Measurements from ENCODE around the gene CEP43.
"Not testable (repeated sequence)": the region's sequence is repeated elsewhere in the genome, so short reads cannot be mapped to it uniquely, and the experiment has no call there.

CEP43 gene, protein sequence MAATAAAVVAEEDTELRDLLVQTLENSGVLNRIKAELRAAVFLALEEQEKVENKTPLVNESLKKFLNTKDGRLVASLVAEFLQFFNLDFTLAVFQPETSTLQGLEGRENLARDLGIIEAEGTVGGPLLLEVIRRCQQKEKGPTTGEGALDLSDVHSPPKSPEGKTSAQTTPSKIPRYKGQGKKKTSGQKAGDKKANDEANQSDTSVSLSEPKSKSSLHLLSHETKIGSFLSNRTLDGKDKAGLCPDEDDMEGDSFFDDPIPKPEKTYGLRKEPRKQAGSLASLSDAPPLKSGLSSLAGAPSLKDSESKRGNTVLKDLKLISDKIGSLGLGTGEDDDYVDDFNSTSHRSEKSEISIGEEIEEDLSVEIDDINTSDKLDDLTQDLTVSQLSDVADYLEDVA

DNA sequence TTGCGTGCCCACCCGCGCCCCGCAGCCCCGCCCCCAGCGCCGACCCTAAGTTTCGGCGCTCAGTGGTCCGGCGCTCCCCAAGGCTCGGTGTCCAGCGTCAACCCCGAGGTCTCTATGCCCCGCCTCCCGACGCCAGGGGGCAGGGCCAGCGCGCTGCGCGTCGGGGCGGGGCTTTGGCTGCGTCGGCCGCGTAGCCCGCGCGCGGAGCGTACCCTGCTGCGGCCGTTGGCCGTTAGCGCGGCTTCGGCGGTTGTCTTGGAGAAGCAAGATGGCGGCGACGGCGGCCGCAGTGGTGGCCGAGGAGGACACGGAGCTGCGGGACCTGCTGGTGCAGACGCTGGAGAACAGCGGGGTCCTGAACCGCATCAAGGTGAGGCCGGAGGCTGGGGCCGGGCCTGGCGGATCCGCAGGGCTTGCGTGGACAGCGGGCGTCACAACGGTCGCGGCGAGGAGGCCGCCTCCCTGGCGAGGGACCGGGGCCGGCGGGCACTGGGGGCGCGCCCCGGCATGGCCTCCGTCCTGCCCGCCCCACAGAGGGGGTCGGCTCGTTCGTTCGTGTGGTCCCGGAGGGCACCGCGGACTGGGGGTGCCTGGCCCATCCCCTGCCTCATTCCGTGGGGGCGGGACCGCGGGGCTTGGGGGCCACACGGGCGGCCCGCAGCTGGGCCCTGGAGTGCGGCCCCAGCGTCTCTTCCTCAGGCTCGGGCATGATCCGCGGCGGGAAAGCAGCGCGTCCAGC, at the start of gene CEP43:
TSS of gene CEP43 (plus strand) at position 253 of the 739 bp plus-strand sequence. CDS start at position 269, 16 bp downstream.
- in situ Hi-C loops (cut with HindIII; ENCODE audit: low pct_ligation_motif_present, low pct_unique_long_range_greater_than_20kb, low sequenced_read_pairs): no loop called here
- DNase-seq: peak; percentile 27

DNA sequence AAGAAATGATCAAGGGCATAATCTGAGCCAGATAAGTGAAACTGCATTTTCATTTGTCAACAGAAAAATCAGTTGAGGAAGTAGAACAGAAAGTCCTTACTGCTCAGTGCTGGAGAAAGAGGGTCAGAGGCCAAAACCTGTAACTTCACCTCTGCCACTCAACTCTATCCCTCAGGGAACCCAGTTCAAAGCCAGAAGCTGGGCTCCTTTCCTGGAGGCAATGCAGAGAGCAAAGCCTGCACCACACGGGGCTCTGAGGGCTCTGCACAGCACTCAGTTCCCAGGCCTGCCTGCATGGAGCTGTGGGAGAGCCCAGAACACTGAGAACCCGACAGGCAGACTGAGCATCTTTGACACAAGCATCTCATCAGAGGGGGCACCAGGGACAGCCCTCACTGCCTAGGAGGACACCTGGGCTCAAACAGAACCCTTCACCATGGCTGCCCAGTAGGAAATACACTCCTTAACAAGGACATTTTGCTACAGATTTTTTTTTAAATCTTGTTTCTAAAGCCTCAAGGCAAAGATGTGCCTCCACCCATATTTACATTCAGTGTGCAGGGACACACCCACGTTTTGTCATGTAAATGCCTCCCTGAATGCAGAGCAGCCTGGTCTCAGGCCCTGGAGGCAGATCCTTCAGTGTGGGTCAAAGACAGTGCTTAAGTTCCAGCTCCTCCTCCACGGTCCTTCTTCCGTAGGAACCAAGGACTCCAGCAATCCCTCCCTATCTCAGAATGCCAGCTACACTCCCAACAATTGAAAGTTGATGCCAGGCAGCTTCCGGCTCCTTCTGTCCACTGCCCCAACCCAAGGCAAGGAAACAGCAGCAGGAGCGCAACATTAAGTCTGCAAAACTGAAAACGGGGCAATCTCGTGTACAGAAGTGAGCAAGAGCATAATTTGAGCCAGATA, 49.4 kb upstream of the CEP43 start:
- in situ Hi-C loops (cut with HindIII; ENCODE audit: low pct_ligation_motif_present, low pct_unique_long_range_greater_than_20kb, low sequenced_read_pairs): no loop called here
- no peak for DNase-seq

DNA sequence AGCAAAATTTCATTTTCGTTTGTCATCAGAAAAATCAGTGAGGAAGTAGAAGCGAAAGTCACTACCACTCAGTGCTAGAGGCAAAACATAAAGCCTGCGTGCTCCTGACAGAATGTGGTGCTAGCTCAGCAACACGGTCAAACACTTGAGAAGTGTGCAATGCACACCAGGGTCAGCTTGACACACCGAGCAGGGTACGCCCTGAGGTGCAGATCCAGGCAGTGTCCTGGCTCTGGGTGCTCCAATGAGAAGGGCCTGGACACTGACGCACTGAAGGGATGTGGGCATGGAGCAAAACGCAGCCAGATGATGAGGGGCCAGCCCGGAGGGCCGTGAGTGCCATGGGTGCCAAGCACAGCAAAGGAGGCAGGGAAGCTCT, 48.8 kb upstream of the CEP43 start:
- in situ Hi-C loops (cut with HindIII; ENCODE audit: low pct_ligation_motif_present, low pct_unique_long_range_greater_than_20kb, low sequenced_read_pairs): no loop called here
- DNase-seq: no peak

DNA sequence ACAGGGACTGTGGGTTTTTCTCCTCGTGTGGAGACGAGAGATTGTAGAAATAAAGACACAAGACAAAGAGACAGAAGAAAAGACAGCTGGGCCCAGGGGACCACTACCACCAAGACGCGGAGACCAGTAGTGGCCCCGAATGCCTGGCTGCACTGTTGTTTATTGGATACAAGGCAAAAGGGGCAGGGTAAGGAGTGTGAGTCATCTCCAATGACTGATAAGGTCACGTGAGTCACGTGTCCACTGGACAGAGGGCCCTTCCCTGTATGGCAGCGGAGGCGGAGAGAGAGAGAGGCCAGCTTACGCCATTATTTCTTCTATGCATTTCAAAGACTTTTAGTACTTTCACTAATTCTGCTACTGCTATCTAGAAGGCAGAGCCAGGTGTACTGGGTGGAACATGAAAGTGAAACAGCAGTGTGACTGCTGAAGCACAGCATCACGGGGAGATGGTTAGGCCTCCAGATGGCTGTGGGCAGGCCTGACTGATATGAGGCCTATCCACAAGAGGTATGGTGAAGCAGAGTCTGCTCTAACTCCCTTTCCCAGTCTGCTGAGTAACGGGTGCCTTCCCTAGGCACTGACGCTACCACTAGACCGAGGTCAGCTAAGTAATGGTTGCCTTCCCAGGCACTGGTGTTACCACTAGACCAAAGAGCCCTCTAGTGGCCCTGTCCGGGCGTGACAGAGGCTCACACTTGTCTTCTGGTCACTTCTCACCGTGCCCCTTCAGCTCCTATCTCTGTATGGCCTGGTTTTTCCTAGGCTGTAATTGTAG, 48.1 kb upstream of the CEP43 start:
- in situ Hi-C loops (cut with HindIII; ENCODE audit: low pct_ligation_motif_present, low pct_unique_long_range_greater_than_20kb, low sequenced_read_pairs): not testable (repeated sequence)
- peak; percentile 78 for DNase-seq

DNA sequence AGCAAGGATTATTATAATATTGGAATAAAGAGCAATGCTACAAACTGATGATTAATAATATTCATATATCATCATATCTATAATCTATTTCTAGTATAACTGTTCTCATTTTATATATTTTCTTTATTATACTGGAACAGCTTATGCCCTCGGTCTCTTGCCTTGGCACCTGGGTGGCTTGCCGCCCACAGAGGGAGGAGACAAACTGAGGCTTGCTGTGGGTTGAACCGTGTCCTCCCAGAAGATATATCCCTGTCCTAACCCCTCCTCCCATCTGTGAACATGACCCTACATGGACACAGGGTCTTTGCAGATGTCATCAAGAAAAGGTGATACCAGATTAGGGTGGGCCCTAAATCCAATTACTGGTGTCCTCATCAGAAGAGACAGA, 47.5 kb upstream of the CEP43 start:
- in situ Hi-C loops (cut with HindIII; ENCODE audit: low pct_ligation_motif_present, low pct_unique_long_range_greater_than_20kb, low sequenced_read_pairs): no loop called here
- no peak for DNase-seq

DNA sequence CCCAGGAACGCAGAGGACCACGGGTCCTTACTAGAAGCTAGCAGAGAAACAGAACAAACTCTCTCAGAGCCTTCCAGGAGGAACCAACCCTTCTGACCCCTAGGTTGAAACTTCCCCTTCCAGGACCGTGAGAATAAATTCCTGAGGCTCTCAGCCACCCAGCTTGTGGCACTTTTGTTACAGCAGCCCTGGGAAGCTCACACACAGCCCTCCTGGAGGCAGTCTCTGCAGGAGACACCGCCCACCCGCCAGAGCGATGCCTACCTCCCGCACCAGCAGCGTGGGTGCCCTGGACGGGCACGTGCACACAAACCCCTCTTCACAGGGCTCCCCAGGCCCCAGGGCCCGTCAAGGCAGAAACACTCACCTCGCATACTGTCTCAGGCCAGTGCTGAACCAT, 47.1 kb upstream of the CEP43 start:
- DNase-seq: no peak
- in situ Hi-C loops (cut with HindIII; ENCODE audit: low pct_ligation_motif_present, low pct_unique_long_range_greater_than_20kb, low sequenced_read_pairs): no loop called here

DNA sequence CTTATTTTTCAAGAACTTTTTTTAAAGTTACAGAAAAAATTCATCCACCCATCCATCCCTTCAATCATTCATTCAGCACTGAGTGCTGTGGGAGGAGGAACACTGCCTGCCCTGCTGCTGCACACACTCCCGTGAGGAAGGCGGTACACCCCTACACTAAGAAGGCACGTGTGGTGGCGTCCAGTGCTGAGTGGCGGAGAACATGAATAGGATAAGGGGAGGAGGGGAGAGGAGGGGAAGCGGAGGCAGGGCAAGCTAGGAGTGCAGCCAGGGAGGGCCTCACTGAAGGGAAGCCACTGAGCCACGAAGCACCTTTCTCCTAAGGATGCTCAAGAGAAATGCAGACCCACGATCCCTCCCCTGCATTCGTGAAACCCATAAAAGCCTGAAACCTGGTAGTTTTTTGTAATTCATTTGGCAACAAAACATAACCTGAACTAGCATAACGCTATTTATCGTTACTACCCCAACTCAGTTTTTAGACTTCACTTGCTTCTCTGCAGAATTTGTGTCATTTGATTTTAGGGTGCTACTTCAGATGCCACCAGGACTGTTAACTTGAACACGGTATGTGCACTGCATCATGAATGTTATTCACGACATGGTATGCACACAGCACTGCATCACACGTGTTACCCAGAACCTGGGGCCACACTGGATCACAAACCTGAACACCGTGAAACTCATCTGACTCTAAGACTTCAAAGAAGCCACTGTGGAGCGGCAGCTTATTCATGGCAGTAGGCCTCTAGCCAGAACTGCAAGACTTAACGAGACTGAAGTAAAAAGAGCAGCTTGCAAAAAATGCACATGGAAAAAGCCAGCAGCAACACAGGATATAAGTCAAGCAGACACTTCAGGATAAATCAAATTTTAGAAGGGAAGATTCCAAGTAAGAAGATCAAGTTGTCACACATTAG, 46.4 kb upstream of the CEP43 start:
- DNase-seq: no peak
- in situ Hi-C loops (cut with HindIII; ENCODE audit: low pct_ligation_motif_present, low pct_unique_long_range_greater_than_20kb, low sequenced_read_pairs): no loop called here

DNA sequence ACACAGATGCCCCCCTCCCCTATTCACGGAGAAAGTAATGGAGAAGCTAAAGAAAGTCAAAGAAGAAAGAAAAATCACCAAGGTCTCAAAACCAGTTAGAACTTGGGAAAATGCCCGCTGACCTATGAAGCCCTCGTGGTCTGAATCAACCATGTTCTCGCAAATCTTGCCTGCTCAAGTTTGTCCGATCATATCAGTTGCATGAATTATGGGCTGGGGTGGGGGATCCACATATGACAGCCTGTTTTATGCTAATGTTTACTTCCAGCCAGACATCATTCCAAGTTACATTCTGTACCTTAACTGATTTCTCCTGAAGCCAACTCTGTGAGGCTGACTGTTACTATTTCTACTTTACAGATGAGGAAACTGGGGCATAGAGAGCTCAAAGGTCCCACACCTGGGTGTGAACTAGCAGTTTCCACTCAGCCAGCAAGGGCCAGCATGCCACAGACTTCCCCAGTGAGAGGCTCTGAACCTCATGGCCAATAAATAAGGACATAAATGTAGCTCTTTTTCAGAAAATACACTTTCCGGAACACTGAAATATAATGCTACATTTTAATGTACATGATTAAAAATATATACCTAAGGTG, 45.0 kb upstream of the CEP43 start:
- no peak for DNase-seq
- in situ Hi-C loops (cut with HindIII; ENCODE audit: low pct_ligation_motif_present, low pct_unique_long_range_greater_than_20kb, low sequenced_read_pairs): no loop called here

DNA sequence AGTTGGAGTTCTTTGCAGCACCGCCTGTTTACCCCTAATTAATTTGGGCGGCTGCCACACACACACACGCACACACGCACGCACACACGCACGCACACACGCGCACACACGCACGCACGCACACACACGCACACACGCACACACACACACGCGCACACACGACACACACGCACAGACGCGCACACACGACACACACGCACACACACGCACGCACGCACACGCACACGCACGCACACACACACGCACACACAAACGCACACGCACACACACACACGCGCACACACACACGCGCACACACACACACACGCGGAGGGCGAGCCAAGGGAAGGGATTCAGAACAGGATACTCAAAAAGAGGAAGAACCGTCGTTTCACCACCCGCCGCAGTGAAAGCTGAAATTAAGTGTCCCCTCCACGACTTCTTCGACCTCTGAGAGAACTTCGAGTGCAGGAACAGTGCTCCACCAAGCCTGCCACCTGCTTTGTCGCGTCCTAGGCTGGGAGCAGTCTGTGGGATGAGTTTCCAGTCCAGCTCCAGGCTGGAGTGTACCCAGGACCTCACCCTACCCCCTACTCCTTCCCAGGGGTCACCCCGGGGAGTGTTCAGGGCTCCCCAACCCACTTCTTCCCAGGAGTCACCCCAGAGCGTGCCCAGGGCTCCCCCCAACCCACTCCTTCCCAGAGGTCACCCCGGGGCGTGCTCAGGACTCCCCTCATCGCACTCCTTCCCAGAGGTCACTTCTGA, 43.9 kb upstream of the CEP43 start:
- in situ Hi-C loops (cut with HindIII; ENCODE audit: low pct_ligation_motif_present, low pct_unique_long_range_greater_than_20kb, low sequenced_read_pairs): no loop called here
- DNase-seq: no peak

DNA sequence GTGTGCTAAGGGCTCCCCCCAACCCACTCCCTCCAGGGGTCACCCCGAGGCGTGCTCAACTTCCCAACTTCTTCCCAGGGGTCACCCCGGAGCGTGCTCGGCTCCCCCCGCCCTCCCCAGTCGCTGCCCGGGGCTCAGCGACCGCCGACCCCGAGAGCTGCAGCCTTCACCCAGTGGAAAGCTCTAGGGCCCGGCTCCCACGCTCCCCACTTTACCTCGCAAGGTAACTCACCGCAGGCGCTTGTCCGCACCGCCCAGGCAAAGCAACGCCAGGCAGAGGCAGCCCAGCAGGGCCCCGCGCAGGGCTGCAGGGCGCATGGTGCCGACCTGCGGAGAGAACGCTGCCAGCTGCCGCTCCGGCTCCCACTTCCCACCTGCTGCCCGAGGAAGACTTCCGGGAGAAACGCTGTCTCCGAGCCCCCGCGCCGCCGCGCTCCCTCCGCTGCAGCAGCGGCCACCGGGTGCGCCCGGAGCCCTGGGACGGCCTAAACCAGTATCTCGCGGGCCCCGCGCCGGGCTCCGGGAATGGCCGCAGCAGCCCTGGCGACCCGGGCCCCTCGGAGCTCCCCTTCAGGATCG, 43.2 kb upstream of the CEP43 start:
- DNase-seq: peak; percentile 41
- in situ Hi-C loops (cut with HindIII; ENCODE audit: low pct_ligation_motif_present, low pct_unique_long_range_greater_than_20kb, low sequenced_read_pairs): no loop called here

DNA sequence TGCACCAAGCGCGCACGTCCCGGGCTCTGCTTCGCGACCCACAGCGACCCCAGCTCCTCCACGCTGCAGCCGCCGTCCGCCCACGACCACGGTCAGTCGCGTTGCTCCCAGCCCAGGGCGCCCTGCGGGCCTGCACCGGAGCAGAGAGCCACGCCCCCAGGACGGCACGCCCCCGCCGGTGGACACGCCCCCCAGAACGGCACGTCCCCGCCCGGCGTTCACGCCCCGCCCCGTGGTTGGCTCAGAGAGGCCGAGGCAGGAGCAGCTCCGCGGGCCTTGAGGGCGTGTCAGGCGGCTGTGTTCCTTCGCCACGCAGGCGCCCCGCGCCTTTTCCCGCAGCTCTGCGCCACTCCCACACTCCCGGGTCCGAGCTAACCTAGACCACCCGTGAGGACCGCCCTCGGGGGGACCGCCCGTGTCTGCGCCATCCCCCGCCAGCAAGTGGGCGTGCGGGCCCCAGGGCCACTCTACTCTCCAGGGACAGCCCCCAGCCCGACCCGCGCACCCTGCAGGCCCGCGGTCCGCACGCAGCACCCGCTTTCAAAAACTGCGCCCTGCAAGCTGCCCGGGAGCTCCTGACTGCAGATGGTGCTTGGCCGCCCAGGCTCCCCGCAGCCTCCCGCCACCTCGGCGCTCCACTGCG, 42.6 kb upstream of the CEP43 start, which contains the start of gene RNASET2:
TSS of gene RNASET2 (minus strand) at position 107 of the 643 bp plus-strand sequence. CDS start 368 bp downstream, outside the sequence.
- peak; percentile 84 for DNase-seq
- in situ Hi-C loops (cut with HindIII; ENCODE audit: low pct_ligation_motif_present, low pct_unique_long_range_greater_than_20kb, low sequenced_read_pairs): no loop called here

DNA sequence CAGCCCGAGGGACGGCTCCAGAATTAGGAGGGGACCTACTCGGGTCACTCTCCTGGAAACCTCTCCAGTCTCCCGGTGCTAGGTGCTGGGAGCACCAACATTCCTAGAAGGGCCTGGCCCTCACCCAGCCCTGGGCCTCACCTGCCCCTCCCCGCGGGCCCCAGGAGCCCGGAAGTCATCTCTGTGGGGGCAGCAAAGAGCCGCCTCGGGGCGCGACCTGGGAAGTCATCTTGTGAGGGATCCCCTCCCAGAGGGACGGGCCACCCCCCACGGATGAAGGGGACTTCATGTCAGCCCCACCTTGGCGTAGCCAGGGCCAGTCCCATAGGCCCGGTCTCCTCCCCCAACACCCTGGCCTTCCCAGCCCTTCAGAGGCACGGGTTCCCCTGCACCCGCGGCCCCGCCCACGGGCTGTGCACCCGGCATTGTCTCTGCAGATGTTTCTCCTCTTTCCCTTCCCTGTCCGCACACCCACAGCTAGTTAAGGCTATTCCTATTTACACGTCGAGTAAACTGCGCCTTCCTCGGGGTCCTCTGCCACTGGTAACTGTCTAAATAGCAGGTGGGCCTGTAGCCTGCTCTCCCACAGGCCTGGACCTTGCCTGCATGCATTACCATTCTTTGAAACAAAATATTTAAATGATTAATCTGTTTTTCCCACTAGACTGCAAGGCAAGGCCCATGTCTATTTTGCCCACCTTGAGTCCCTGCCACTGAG, 42.0 kb upstream of the CEP43 start:
- in situ Hi-C loops (cut with HindIII; ENCODE audit: low pct_ligation_motif_present, low pct_unique_long_range_greater_than_20kb, low sequenced_read_pairs): no loop called here
- DNase-seq: no peak

DNA sequence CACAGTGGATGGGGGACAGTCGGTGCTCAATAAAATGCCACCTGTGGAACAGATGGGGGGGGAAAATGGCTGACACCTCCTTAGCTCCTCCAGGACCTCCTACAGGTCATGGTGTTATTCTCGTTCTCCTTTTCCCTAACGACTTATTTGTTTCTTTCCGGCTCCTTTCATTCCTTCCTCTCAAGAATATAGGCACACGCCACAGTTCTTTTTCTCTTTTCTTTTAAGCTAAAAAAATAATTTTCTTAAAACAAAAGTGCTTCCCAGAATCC, 41.5 kb upstream of the CEP43 start:
- in situ Hi-C loops (cut with HindIII; ENCODE audit: low pct_ligation_motif_present, low pct_unique_long_range_greater_than_20kb, low sequenced_read_pairs): no loop called here
- no peak for DNase-seq

DNA sequence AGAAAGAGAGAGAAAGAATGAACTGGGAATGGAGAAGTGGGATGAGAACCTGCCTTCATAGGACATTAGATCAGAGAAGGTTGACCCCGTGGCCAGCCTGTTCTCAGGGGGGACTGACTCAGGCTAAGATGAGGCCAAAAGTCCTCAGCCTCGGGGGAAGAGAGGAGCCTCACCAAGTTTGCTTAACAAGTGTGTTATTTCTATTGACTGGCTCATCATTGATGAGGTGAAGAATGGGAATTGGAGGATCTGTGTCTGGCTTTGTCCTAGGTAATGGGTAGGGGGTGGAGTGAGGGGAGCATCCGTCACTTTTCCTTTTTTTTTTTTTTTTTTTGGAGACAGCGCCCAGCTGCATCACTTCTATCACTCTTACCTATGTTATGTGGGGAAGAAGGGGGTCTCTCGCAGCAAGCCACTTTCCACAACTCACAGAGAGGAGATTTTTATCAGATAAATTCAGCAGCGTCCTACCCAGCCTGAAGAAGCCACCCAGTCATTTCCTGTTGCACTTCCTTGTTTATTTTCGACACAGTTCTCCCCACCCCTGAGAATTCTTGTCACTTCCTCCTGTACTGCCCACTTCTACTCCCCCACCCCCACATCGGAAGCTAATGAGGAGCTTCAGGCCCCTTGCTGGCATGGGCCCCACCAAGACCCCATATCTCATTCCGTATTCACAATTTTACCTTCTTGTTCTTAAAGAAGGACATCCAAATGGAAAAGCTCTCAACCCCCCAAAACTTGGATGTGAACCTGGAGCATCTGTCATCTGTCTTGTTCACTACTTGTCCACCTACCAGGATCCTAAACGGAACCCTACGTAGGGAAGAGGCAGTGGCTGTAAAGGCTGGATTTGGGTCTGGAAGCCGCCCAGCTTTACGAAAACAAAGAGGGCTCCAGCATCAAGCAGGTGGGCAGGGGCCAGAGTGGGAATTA, 40.0 kb upstream of the CEP43 start:
- in situ Hi-C loops (cut with HindIII; ENCODE audit: low pct_ligation_motif_present, low pct_unique_long_range_greater_than_20kb, low sequenced_read_pairs): no loop called here
- no peak for DNase-seq

All from ACHN (cell line).